Measurements from ENCODE around the gene C1QBP.

Gene C1QBP

GRCh38 chr17:5399767-5400166, 39.2 kb downstream of the C1QBP start:
- no peak overlapping the region for H2AFZ ChIP-seq (ENCODE audit: low read length)
- TF ChIP-seq EZH2 (IDR thresholded peaks at IDR 0.05; ENCODE audit: borderline replicate concordance, low read length) = no peak
- TF ChIP-seq, protein P1, sequence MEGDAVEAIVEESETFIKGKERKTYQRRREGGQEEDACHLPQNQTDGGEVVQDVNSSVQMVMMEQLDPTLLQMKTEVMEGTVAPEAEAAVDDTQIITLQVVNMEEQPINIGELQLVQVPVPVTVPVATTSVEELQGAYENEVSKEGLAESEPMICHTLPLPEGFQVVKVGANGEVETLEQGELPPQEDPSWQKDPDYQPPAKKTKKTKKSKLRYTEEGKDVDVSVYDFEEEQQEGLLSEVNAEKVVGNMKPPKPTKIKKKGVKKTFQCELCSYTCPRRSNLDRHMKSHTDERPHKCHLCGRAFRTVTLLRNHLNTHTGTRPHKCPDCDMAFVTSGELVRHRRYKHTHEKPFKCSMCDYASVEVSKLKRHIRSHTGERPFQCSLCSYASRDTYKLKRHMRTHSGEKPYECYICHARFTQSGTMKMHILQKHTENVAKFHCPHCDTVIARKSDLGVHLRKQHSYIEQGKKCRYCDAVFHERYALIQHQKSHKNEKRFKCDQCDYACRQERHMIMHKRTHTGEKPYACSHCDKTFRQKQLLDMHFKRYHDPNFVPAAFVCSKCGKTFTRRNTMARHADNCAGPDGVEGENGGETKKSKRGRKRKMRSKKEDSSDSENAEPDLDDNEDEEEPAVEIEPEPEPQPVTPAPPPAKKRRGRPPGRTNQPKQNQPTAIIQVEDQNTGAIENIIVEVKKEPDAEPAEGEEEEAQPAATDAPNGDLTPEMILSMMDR (IDR thresholded peaks at IDR 0.05; ENCODE audit: low read length) = no peak
- H3K27ac ChIP-seq (ENCODE audit: low read depth, low read length, poor library complexity, severe bottlenecking) = no peak overlapping the region
- no peaks in the 10 kb centered on the region for H3K9me3 ChIP-seq (ENCODE audit: low read length)
- H3K79me2 ChIP-seq (ENCODE audit: insufficient read depth, low read length) = no peaks in the 10 kb centered on the region
- H4K20me1 ChIP-seq (ENCODE audit: insufficient read depth, low read length) = no peaks in the 10 kb centered on the region
- no peaks in the 10 kb centered on the region for H3K27me3 ChIP-seq (ENCODE audit: insufficient read depth, low read length)
- no peak overlapping the region for H3K4me3 ChIP-seq (ENCODE audit: low read depth, low read length, poor library complexity, severe bottlenecking)
- peaks cover 93% of the 10 kb centered on the region for H3K36me3 ChIP-seq (ENCODE audit: insufficient read depth, low read length)
- H3K4me2 ChIP-seq (ENCODE audit: low read length) = no peak overlapping the region
- H3K4me1 ChIP-seq (ENCODE audit: insufficient read depth, low read length, severe bottlenecking) = no peaks in the 10 kb centered on the region
- H3F3A ChIP-seq (ENCODE audit: insufficient read depth, low read length) = no peaks in the 10 kb centered on the region
- H3K9ac ChIP-seq (ENCODE audit: low read length) = no peak overlapping the region
- H3K9me2 ChIP-seq (ENCODE audit: low read depth, low read length) = no peaks in the 10 kb centered on the region

DNA sequence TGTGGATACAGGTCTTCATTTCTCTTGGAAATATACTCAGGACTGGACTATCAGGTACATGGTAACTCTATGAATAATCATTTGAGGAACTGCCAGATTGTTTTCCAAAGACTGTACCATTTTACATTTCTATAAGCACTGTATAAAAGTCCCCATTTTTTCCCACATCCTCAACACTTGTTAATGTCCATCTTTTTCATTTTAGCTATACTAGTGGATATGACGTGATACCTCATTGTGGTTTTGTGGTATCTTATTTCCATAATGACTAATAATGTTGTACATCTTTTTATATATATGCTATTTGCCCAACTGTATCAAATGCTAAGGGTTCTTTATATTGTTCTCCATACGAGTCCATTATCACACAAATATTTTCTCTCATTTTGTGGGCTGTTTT, 42.3 kb downstream of the C1QBP start:
- Histone ChIP-seq H4K20me1 (ENCODE audit: insufficient read depth, low read length) (no peaks in the 10 kb centered on the region), H3F3A (ENCODE audit: insufficient read depth, low read length) (no peaks in the 10 kb centered on the region), H3K4me1 (ENCODE audit: insufficient read depth, low read length, severe bottlenecking) (no peaks in the 10 kb centered on the region), H3K4me2 (ENCODE audit: low read length) (no peak overlapping the region), H3K27ac (ENCODE audit: low read depth, low read length, poor library complexity, severe bottlenecking) (no peak overlapping the region), H3K4me3 (ENCODE audit: low read depth, low read length, poor library complexity, severe bottlenecking) (no peak overlapping the region), H3K27me3 (ENCODE audit: insufficient read depth, low read length) (no peaks in the 10 kb centered on the region), H3K36me3 (ENCODE audit: insufficient read depth, low read length) (peaks cover 96% of the 10 kb centered on the region), H3K79me2 (ENCODE audit: insufficient read depth, low read length) (no peaks in the 10 kb centered on the region), H3K9me3 (ENCODE audit: low read length) (no peaks in the 10 kb centered on the region), H2AFZ (ENCODE audit: low read length) (no peak overlapping the region), H3K9me2 (ENCODE audit: low read depth, low read length) (no peaks in the 10 kb centered on the region), H3K9ac (ENCODE audit: low read length) (no peak overlapping the region)
- TF ChIP-seq, protein P1 (IDR thresholded peaks at IDR 0.05; ENCODE audit: low read length) = no peak
- no peak for TF ChIP-seq EZH2 (IDR thresholded peaks at IDR 0.05; ENCODE audit: borderline replicate concordance, low read length)

- no peaks in the 10 kb centered on the region for H4K20me1 ChIP-seq (ENCODE audit: insufficient read depth, low read length)
- H3K9me2 ChIP-seq (ENCODE audit: low read depth, low read length) = no peaks in the 10 kb centered on the region
- no peaks in the 10 kb centered on the region for H3F3A ChIP-seq (ENCODE audit: insufficient read depth, low read length)
- no peak overlapping the region for H2AFZ ChIP-seq (ENCODE audit: low read length)
- H3K36me3 ChIP-seq (ENCODE audit: insufficient read depth, low read length) = peaks cover 93% of the 10 kb centered on the region
- H3K9me3 ChIP-seq (ENCODE audit: low read length) = no peaks in the 10 kb centered on the region
- no peaks in the 10 kb centered on the region for H3K79me2 ChIP-seq (ENCODE audit: insufficient read depth, low read length)
- H3K27me3 ChIP-seq (ENCODE audit: insufficient read depth, low read length) = no peaks in the 10 kb centered on the region
- H3K4me3 ChIP-seq (ENCODE audit: low read depth, low read length, poor library complexity, severe bottlenecking) = no peak overlapping the region
- no peak overlapping the region for H3K4me2 ChIP-seq (ENCODE audit: low read length)
- no peaks in the 10 kb centered on the region for H3K4me1 ChIP-seq (ENCODE audit: insufficient read depth, low read length, severe bottlenecking)
- TF ChIP-seq, protein P1 (IDR thresholded peaks at IDR 0.05; ENCODE audit: low read length) = no peak
- no peak for TF ChIP-seq EZH2 (IDR thresholded peaks at IDR 0.05; ENCODE audit: borderline replicate concordance, low read length)
- H3K9ac ChIP-seq (ENCODE audit: low read length) = no peak overlapping the region
- H3K27ac ChIP-seq (ENCODE audit: low read depth, low read length, poor library complexity, severe bottlenecking) = no peak overlapping the region
Observed at GRCh38 chr17:5391678-5392077, 47.3 kb downstream of the C1QBP start.
